SW480 (cell line): ENCODE results near the gene ZNF326.
"Not testable (repeated sequence)": the region's sequence is repeated elsewhere in the genome, so short reads cannot be mapped to it uniquely, and the experiment has no call there.

Experiments
- DNase-seq: peaks from one replicate; pipeline ENCODE4 v3.0.0-alpha.2; 2016; ENCODE audit warnings: low spot score

ZNF326 gene

GRCh38 chr1:89965193-89965768 lies 29.6 kb upstream of the ZNF326 start:
- DNase-seq: no peak

GRCh38 chr1:89966656-89967055 lies 28.3 kb upstream of the ZNF326 start:
- no peak for DNase-seq

GRCh38 chr1:89971600-89971999 lies 23.3 kb upstream of the ZNF326 start:
- DNase-seq: no peak

GRCh38 chr1:89972024-89972423 lies 22.9 kb upstream of the ZNF326 start:
- no peak for DNase-seq

GRCh38 chr1:89973471-89974127 lies 21.3 kb upstream of the ZNF326 start:
- DNase-seq: no peak

GRCh38 chr1:89974256-89974655 lies 20.7 kb upstream of the ZNF326 start:
- DNase-seq: no peak

- no peak for DNase-seq
Measured at GRCh38 chr1:89974696-89975470, 20.0 kb upstream of the ZNF326 start.

- DNase-seq: no peak
Measured at GRCh38 chr1:89975540-89976125, 19.3 kb upstream of the ZNF326 start.

- DNase-seq: no peak
Measured at GRCh38 chr1:89978755-89979154, 16.2 kb upstream of the ZNF326 start.

GRCh38 chr1:89980605-89981004 lies 14.3 kb upstream of the ZNF326 start:
- no peak for DNase-seq

GRCh38 chr1:89982846-89983245 lies 12.1 kb upstream of the ZNF326 start:
- not testable (repeated sequence) for DNase-seq

GRCh38 chr1:89984564-89985116 lies 10.3 kb upstream of the ZNF326 start:
- not testable (repeated sequence) for DNase-seq

- no peak for DNase-seq
Measured at GRCh38 chr1:89986020-89986419, 8.9 kb upstream of the ZNF326 start.

- DNase-seq: peak; percentile 65
Measured at GRCh38 chr1:89987159-89987819, 7.6 kb upstream of the ZNF326 start.

GRCh38 chr1:89989099-89989498 lies 5.8 kb upstream of the ZNF326 start:
- DNase-seq: no peak

- DNase-seq: peak; percentile 21
Measured at GRCh38 chr1:89989799-89990198, 5.1 kb upstream of the ZNF326 start.

- no peak for DNase-seq
Measured at GRCh38 chr1:89990976-89991831, 3.7 kb upstream of the ZNF326 start.

- no peak for DNase-seq
Measured at GRCh38 chr1:89993541-89993940, 1.4 kb upstream of the ZNF326 start.

- DNase-seq: no peak
Measured at GRCh38 chr1:89994231-89994804, 592 bp upstream of the ZNF326 start.

- peak; percentile 55 for DNase-seq
Measured at GRCh38 chr1:89995598-89996449, 914 bp downstream of the ZNF326 start.
